ENCODE data around the gene ANXA4.

- TF ChIP-seq EZH2 (IDR thresholded peaks at IDR 0.05) (no peak), POLR2AphosphoS5 (IDR thresholded peaks at IDR 0.05; ENCODE audit: borderline replicate concordance, low read depth, low read length) (no peak), FOXP2 (optimal IDR thresholded peaks at IDR 0.05; ENCODE audit: control extremely low read depth, extremely low read length, insufficient read depth) (no peak)
These were observed 121.4 kb downstream of the ANXA4 start for GRCh38 chr2:69863298-69863697.

Data from SK-N-MC (cell line).